Measurements from ENCODE around the gene CTPS1. TPM values are rescaled to one million over a fixed set of nuclear protein-coding genes. Genes with fewer than 3 reads are reported as not detected.

The CTPS1 gene
- total RNA-seq, 1 experiment from 2014 or later = 139 TPM

DNA sequence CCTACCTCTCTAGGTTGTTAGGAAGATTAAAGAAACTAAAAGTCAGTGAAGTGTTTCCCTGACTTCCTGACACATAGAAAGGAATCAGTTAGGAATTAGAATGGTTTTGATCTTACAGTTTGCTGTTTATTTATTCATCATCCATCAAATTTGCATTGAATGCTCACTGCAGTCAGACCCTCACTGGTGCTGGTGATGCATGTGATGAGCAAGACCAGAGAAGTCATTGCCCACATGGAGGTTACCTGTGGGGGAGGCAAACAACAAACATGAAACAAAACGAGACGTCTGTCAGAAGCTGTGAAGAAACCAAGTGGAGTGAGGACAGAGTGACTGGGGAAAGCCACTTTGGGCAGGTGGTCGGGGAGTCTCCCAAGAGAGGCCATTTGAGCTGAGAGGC, 6.4 kb downstream of the CTPS1 start:
- Histone ChIP-seq H3K27ac (ENCODE audit: low read depth, low read length, poor library complexity, severe bottlenecking) (no peak overlapping the region), H3K9me3 (ENCODE audit: low read depth, low read length, poor library complexity, severe bottlenecking) (no peaks in the 10 kb centered on the region), H3K4me1 (ENCODE audit: insufficient read depth, low read length, poor library complexity, severe bottlenecking) (peaks cover 9% of the 10 kb centered on the region), H3K36me3 (ENCODE audit: insufficient read depth, low read length, poor library complexity, severe bottlenecking) (peaks cover 74% of the 10 kb centered on the region), H3K27me3 (replicated peaks; ENCODE audit: insufficient read depth, low read depth, low read length, poor library complexity) (no peaks in the 10 kb centered on the region), H3K4me3 (ENCODE audit: low read depth, low read length, poor library complexity, severe bottlenecking) (no peak overlapping the region)
- no peak for DNase-seq (ENCODE audit: low spot score)
- ChIA-PET CTCF (no interaction called here), POLR2A (ENCODE audit: low non-redundant PET) (no interaction called here)
- intact Hi-C loops (cut with micrococcal nuclease; ENCODE audit: unreplicated experiment) = no loop called here
- TF ChIP-seq, protein P1, sequence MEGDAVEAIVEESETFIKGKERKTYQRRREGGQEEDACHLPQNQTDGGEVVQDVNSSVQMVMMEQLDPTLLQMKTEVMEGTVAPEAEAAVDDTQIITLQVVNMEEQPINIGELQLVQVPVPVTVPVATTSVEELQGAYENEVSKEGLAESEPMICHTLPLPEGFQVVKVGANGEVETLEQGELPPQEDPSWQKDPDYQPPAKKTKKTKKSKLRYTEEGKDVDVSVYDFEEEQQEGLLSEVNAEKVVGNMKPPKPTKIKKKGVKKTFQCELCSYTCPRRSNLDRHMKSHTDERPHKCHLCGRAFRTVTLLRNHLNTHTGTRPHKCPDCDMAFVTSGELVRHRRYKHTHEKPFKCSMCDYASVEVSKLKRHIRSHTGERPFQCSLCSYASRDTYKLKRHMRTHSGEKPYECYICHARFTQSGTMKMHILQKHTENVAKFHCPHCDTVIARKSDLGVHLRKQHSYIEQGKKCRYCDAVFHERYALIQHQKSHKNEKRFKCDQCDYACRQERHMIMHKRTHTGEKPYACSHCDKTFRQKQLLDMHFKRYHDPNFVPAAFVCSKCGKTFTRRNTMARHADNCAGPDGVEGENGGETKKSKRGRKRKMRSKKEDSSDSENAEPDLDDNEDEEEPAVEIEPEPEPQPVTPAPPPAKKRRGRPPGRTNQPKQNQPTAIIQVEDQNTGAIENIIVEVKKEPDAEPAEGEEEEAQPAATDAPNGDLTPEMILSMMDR (conservative IDR thresholded peaks at IDR 0.05; ENCODE audit: low read depth, low read length) = no peak
- no peak for TF ChIP-seq EZH2 (IDR thresholded peaks at IDR 0.05; ENCODE audit: borderline replicate concordance, low read depth, low read length, poor library complexity, severe bottlenecking)
- no TSS peak for BruUV-seq (replicated peaks)

DNA sequence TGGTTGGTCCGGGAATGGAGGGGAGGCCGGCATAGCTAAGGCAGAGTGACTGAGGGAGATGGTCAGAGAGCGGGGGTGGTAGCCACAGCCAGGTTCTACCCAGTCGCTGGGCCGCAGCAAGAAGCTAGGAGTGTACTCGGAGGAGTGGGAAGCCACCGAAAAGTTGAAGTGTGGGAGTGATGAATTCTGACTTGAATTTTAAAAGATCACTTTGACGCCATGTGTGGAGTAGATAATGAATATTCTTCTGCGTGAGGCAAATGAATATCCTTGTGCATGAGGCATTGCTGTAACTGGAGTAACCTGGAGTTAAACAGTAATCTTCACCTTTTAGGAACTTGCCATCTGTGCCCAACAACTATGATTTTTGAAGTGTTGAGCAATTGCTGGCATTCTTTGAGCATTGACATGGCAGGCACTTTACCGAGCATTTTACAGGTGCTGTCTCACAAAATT, 6.9 kb downstream of the CTPS1 start:
- no peaks in the 10 kb centered on the region for H3K27me3 ChIP-seq (replicated peaks; ENCODE audit: insufficient read depth, low read depth, low read length, poor library complexity)
- no peak overlapping the region for H3K4me3 ChIP-seq (ENCODE audit: low read depth, low read length, poor library complexity, severe bottlenecking)
- ChIA-PET CTCF (no interaction called here), POLR2A (ENCODE audit: low non-redundant PET) (no interaction called here)
- H3K9me3 ChIP-seq (ENCODE audit: low read depth, low read length, poor library complexity, severe bottlenecking) = no peaks in the 10 kb centered on the region
- intact Hi-C loops (cut with micrococcal nuclease; ENCODE audit: unreplicated experiment) = no loop called here
- no peak overlapping the region for H3K27ac ChIP-seq (ENCODE audit: low read depth, low read length, poor library complexity, severe bottlenecking)
- H3K4me1 ChIP-seq (ENCODE audit: insufficient read depth, low read length, poor library complexity, severe bottlenecking) = peaks cover 9% of the 10 kb centered on the region
- H3K36me3 ChIP-seq (ENCODE audit: insufficient read depth, low read length, poor library complexity, severe bottlenecking) = peaks cover 78% of the 10 kb centered on the region
- TF ChIP-seq, protein P1 (conservative IDR thresholded peaks at IDR 0.05; ENCODE audit: low read depth, low read length) = no peak
- TF ChIP-seq EZH2 (IDR thresholded peaks at IDR 0.05; ENCODE audit: borderline replicate concordance, low read depth, low read length, poor library complexity, severe bottlenecking) = no peak
- no TSS peak for BruUV-seq (replicated peaks)
- DNase-seq (ENCODE audit: low spot score) = no peak

DNA sequence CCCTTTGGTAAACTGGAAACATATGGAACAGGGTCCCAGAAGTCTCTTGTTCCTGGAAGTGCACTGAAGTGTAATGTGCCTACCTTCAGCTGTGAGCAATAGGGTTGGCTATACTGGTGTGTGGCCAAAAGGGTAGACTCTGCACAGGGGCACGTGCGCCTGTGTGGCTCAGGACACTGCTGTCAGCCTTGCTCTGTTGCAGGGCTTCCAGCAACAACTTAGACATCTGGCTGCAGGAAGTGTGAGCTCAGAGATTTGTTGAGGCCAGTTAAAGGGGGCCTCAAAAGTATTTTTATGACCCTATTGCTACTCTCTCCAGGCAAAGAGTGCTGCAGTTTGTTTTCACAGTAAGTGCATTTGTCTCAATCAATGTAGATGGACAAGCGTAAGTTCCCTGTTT, 7.5 kb downstream of the CTPS1 start:
- intact Hi-C loops (cut with micrococcal nuclease; ENCODE audit: unreplicated experiment) = no loop called here
- DNase-seq (ENCODE audit: low spot score) = no peak
- no TSS peak for BruUV-seq (replicated peaks)
- ChIA-PET POLR2A (ENCODE audit: low non-redundant PET) (no interaction called here), CTCF (no interaction called here)
- Histone ChIP-seq H3K4me1 (ENCODE audit: insufficient read depth, low read length, poor library complexity, severe bottlenecking) (peaks cover 6% of the 10 kb centered on the region), H3K4me3 (ENCODE audit: low read depth, low read length, poor library complexity, severe bottlenecking) (no peak overlapping the region), H3K9me3 (ENCODE audit: low read depth, low read length, poor library complexity, severe bottlenecking) (no peaks in the 10 kb centered on the region), H3K27me3 (replicated peaks; ENCODE audit: insufficient read depth, low read depth, low read length, poor library complexity) (no peaks in the 10 kb centered on the region), H3K36me3 (ENCODE audit: insufficient read depth, low read length, poor library complexity, severe bottlenecking) (peaks cover 84% of the 10 kb centered on the region), H3K27ac (ENCODE audit: low read depth, low read length, poor library complexity, severe bottlenecking) (no peak overlapping the region)
- no peak for TF ChIP-seq EZH2 (IDR thresholded peaks at IDR 0.05; ENCODE audit: borderline replicate concordance, low read depth, low read length, poor library complexity, severe bottlenecking)
- TF ChIP-seq, protein P1 (conservative IDR thresholded peaks at IDR 0.05; ENCODE audit: low read depth, low read length) = no peak
